ENCODE measurements around the gene RPS21.

RPS21 gene

DNA sequence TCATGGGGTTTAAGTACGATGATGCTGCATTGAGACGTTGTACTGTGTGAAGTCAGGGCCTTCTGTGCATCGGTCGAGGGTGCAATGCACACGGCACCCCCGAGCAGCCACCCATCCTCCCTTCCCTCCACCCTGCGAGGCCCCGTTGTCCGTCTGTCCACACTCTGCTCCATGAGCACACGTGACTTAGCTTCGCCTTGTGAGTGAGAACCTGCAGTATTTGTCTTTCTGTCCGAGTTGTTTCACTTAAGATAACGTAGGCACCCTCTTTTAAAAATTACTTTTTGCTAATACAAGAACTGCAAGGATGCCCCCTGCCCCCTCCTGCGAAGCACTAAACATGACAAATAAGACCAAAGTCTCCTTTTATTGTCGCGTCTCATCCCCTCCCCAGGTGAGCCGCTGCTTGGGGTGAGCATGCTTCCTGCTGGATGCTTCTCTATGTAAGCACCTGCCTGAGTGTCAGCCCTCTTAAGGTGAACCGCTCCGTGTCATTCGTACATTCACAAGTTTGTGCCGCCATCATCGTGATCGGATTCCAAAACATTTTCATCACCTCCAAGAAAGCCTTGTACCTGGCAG, 44.1 kb downstream of the RPS21 start:
- TF ChIP-seq CTCF (IDR thresholded peaks at IDR 0.05; ENCODE audit: control insufficient read depth, insufficient read depth, low read depth, low read length, missing control alignments): no peak
- no peak overlapping the region for H3K4me3 ChIP-seq (ENCODE audit: control insufficient read depth, low read depth, low read length)
- no peak for DNase-seq (ENCODE audit: low read depth)

- no peak for DNase-seq (ENCODE audit: low read depth)
- TF ChIP-seq CTCF (IDR thresholded peaks at IDR 0.05; ENCODE audit: control insufficient read depth, insufficient read depth, low read depth, low read length, missing control alignments): no peak
- H3K4me3 ChIP-seq (ENCODE audit: control insufficient read depth, low read depth, low read length): no peak overlapping the region
Measured at GRCh38 chr20:62433658-62434497, 47.0 kb downstream of the RPS21 start.

- no peak for DNase-seq (ENCODE audit: low read depth)
- H3K4me3 ChIP-seq (ENCODE audit: control insufficient read depth, low read depth, low read length): no peak overlapping the region
- no peak for TF ChIP-seq CTCF (IDR thresholded peaks at IDR 0.05; ENCODE audit: control insufficient read depth, insufficient read depth, low read depth, low read length, missing control alignments)
Measured at GRCh38 chr20:62436692-62437091, 49.8 kb downstream of the RPS21 start.

DNA sequence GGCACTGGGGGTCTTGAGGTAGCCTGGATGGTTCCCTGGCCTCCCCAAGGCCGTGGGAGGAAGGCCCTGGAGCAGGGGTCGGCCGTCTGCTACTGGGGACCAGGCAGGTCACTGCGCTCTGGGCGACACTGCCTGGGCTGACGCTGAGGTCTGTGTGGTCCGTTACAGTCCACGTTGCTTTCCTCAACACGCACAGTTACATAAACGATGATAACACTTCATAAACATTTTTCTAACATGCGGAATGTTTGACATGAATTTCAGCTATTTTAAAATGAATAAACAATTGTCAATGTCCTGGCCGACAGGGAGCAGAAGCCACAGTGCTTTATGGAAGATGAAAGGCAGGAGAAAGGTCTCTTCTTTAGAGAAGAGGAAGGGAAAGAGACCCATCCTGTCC, 50.6 kb downstream of the RPS21 start:
- DNase-seq (ENCODE audit: low read depth): no peak
- no peak overlapping the region for H3K4me3 ChIP-seq (ENCODE audit: control insufficient read depth, low read depth, low read length)

GRCh38 chr20:62437927-62438326, 51.0 kb downstream of the RPS21 start:
- TF ChIP-seq CTCF (IDR thresholded peaks at IDR 0.05; ENCODE audit: control insufficient read depth, insufficient read depth, low read depth, low read length, missing control alignments): no peak
- DNase-seq (ENCODE audit: low read depth): no peak
- H3K4me3 ChIP-seq (ENCODE audit: control insufficient read depth, low read depth, low read length): no peak overlapping the region

More for the DNA sequence above, 50.6 kb downstream of the RPS21 start:
- no peak for TF ChIP-seq CTCF (IDR thresholded peaks at IDR 0.05; ENCODE audit: control insufficient read depth, insufficient read depth, low read depth, low read length, missing control alignments)

All from AG09309 (cell line).